NCI-H1694 treated with DMSO at 0.1 percent for 48 hours (cell line): ENCODE data around the gene SLC39A2.

Source experiments
- DNase-seq: peaks from one replicate; lab custom pipeline; 2025; lab: John Stamatoyannopoulos, UW

SLC39A2 gene

GRCh38 chr14:21047378-21047781 is 48.3 kb downstream of the SLC39A2 start:
- no peak for DNase-seq

GRCh38 chr14:21048638-21049037 is 49.5 kb downstream of the SLC39A2 start:
- DNase-seq, result no peak

DNA sequence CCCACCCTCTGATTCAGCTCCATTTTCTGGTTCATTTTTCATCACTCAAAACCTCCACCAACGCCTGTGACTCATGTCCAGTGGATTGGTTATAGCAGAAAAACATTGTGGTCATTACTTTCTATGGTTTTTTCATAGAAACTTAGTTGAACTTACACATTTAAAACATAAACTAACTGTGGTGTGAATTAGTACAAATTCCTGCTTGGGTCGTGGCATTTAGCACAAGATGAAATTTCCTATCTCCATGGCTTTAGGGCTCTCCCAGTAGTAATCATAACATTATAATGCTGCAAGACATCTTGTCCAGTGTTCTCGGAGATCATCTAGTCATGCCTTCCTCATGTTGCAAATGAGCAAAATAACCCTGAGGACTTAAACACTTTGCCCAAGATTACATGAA is 50.2 kb downstream of the SLC39A2 start:
- no peak for DNase-seq

DNA sequence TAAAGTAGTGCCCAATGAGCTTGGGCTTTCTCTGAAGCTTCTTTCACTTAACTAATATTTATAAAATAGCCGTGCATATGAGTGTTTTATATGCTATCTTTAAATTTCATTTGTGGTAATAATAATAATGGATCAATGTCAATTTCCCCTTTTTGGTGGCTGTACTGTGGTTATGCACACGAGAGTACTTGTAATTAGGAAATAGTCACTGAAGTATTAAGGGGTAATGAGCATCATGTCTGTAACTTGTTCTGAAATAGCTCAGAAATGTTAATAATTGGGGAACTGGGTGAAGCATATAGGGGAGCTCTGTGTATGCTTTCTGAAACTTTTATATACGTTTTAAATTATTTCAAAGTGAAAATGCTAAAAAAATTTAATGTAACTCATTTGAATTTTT is 51.5 kb downstream of the SLC39A2 start:
- DNase-seq, result no peak
